Thyroid gland (tissue), 4 donors: ENCODE data around the gene HHATL.

Experiments used
- CTCF ChIP-seq, 6 experiments: fragments of 200-600 bp in 3 of 6; fragments of 450-650 bp in 3 of 6; sonication (generic) in 3 of 6; IDR thresholded peaks; one replicate each; pipeline ENCODE4 v1.5.1; 2016 to 2019; ENCODE audit warnings: antibody characterized with exemption in 6 of 6, mild to moderate bottlenecking in 2 of 6, inconsistent platforms in 1 of 6, moderate library complexity in 1 of 6
- POLR2A ChIP-seq, 2 donors: fragments of 450-650 bp; IDR thresholded peaks; one replicate each; pipeline ENCODE4 v1.6.1; 2017; ENCODE audit warnings: antibody characterized with exemption in 2 of 2, mild to moderate bottlenecking in 2 of 2, moderate library complexity in 1 of 2

- TF ChIP-seq CTCF (IDR thresholded peaks at IDR 0.05) = no peak
- no peak for TF ChIP-seq POLR2A (IDR thresholded peaks at IDR 0.05)
Measured at GRCh38 chr3:42709621-42710020, 7.0 kb upstream of the HHATL start.
